ENCODE results near the gene TRPM2.

GRCh38 chr21:44453120-44453519, 99.7 kb downstream of the TRPM2 start:
- TF ChIP-seq GLMP (CRISPR knock-in tag; IDR thresholded peaks at IDR 0.05; ENCODE audit: borderline replicate concordance) (no peak), ZNF564 (CRISPR knock-in tag; IDR thresholded peaks at IDR 0.05) (no peak), MAX (IDR thresholded peaks at IDR 0.05) (no peak), HOXA3 (CRISPR knock-in tag; IDR thresholded peaks at IDR 0.05) (no peak), GTF2F1 (IDR thresholded peaks at IDR 0.05; ENCODE audit: low read length) (no peak), ATF1 (CRISPR knock-in tag; IDR thresholded peaks at IDR 0.05) (no peak), SRSF9 (IDR thresholded peaks at IDR 0.05; ENCODE audit: borderline replicate concordance, insufficient read depth, low read depth, low read length, poor library complexity, severe bottlenecking) (no peak), CTCF (CRISPR knock-in tag; IDR thresholded peaks at IDR 0.05) (no peak)

All from HepG2 (cell line).